Lower lobe of right lung (tissue), 2 donors: ENCODE data around the gene FERMT3. TPM values are rescaled to one million over a fixed set of nuclear protein-coding genes. Genes with fewer than 3 reads are reported as not detected.

Experiments
- ATAC-seq, 2 donors: fragments of 200-7000 bp; cut with Tn5 transposase; one replicate each; pipeline ENCODE4 v1.9.1; 2020 to 2022; ENCODE audit warnings: mild to moderate bottlenecking in 2 of 2, moderate library complexity in 2 of 2
- DNase-seq: peaks from one replicate; pipeline ENCODE4 v3.0.0-alpha.2; 2020
- H3K27ac ChIP-seq: fragments of 200-600 bp; one replicate; pipeline ENCODE4 v1.8.0; 2022
- H3K27me3 ChIP-seq: fragments of 200-600 bp; one replicate; pipeline ENCODE4 v1.8.0; 2022; ENCODE audit warnings: low read depth
- H3K36me3 ChIP-seq: fragments of 200-600 bp; one replicate; pipeline ENCODE4 v1.8.0; 2022; ENCODE audit warnings: mild to moderate bottlenecking
- H3K4me1 ChIP-seq: fragments of 200-600 bp; one replicate; pipeline ENCODE4 v1.8.0; 2022
- H3K4me3 ChIP-seq: fragments of 200-600 bp; one replicate; pipeline ENCODE4 v1.8.0; 2022; ENCODE audit warnings: mild to moderate bottlenecking
- H3K9me3 ChIP-seq: fragments of 200-600 bp; one replicate; pipeline ENCODE4 v1.8.0; 2022
- CTCF ChIP-seq: fragments of 200-600 bp; IDR thresholded peaks from one replicate; pipeline ENCODE4 v1.8.0; 2022; ENCODE audit warnings: antibody characterized with exemption, mild to moderate bottlenecking
- intact Hi-C: fragments of 100-400 bp; cut with DNase I; formaldehyde crosslinking; loops from one replicate; pipeline ENCODE4 v1.11.0; 2022
- total RNA-seq: library from RNA; stranded (reverse); fragmentation: NEBNext Ultra II Directional; extraction: Animal tissue kit (Norgen Biotek cat#: 25700); gene quantifications from one replicate; pipeline ENCODE4 v1.2.1, GENCODE V29; 2021
- donor health status: DM: no; HTN: yes; CAD: no; lungs with severe emphysema.

FERMT3 gene
- total RNA-seq, 1 donor from 2014 or later, result 92.0 TPM

GRCh38 chr11:64164392-64165312 is 41.9 kb upstream of the FERMT3 start:
- Histone ChIP-seq H3K4me1 (peaks cover 23% of the 10 kb centered on the region), H3K4me3 (peak overlapping the region; percentile 87), H3K36me3 (no peaks in the 10 kb centered on the region), H3K27me3 (no peaks in the 10 kb centered on the region), H3K27ac (peak overlapping the region; percentile 3), H3K9me3 (no peaks in the 10 kb centered on the region)
- no peak for TF ChIP-seq CTCF
- DNase-seq (no peak), ATAC-seq (peak; percentile 4 to 9)
- intact Hi-C loops, result no loop called here

- Histone ChIP-seq H3K4me3 (peak overlapping the region; percentile 87), H3K9me3 (no peaks in the 10 kb centered on the region), H3K36me3 (no peaks in the 10 kb centered on the region), H3K4me1 (peaks cover 23% of the 10 kb centered on the region), H3K27me3 (no peaks in the 10 kb centered on the region), H3K27ac (peak overlapping the region; percentile 84)
- intact Hi-C loops, result no loop called here
- no peak for TF ChIP-seq CTCF
- DNase-seq, result no peak
- ATAC-seq, result peak; percentile 5 to 30
Measured at GRCh38 chr11:64165481-64165841, 41.1 kb upstream of the FERMT3 start.

GRCh38 chr11:64165842-64166635 is 40.5 kb upstream of the FERMT3 start, which contains the start of gene MACROD1:
MACROD1 (minus strand) TSS chr11:64166113; CDS start chr11:64165994, 119 bp downstream.
- peak; percentile 95 to 96 for ATAC-seq
- H3K9me3 ChIP-seq, result no peaks in the 10 kb centered on the region
- DNase-seq, result peak; percentile 93
- TF ChIP-seq CTCF, result no peak
- H3K4me1 ChIP-seq, result peaks cover 23% of the 10 kb centered on the region
- H3K27ac ChIP-seq, result peak within 1 kb of the TSS; percentile 84
- H3K4me3 ChIP-seq, result peak within 1 kb of the TSS; percentile 87
- no peaks in the 10 kb centered on the region for H3K27me3 ChIP-seq
- H3K36me3 ChIP-seq, result no peaks in the 10 kb centered on the region
- intact Hi-C loops, result no loop called here

- DNase-seq, result no peak
- TF ChIP-seq CTCF, result no peak
- no peaks in the 10 kb centered on the region for H3K9me3 ChIP-seq
- H3K4me1 ChIP-seq, result peaks cover 9% of the 10 kb centered on the region
- no peak overlapping the region for H3K4me3 ChIP-seq
- no peaks in the 10 kb centered on the region for H3K27me3 ChIP-seq
- no peaks in the 10 kb centered on the region for H3K36me3 ChIP-seq
- no peak for ATAC-seq
- intact Hi-C loops, result no loop called here
- H3K27ac ChIP-seq, result no peak overlapping the region
Measured at GRCh38 chr11:64170419-64170818, 36.1 kb upstream of the FERMT3 start.

- H3K27ac ChIP-seq, result no peak overlapping the region
- H3K9me3 ChIP-seq, result no peaks in the 10 kb centered on the region
- no peaks in the 10 kb centered on the region for H3K4me1 ChIP-seq
- H3K36me3 ChIP-seq, result no peaks in the 10 kb centered on the region
- DNase-seq, result no peak
- ATAC-seq, result no peak
- no peaks in the 10 kb centered on the region for H3K27me3 ChIP-seq
- no peak overlapping the region for H3K4me3 ChIP-seq
- no peak for TF ChIP-seq CTCF
- intact Hi-C loops, result no loop called here
Measured at GRCh38 chr11:64173616-64174355, 32.7 kb upstream of the FERMT3 start.
